ENCODE data around the gene NTN1. TPM values are rescaled to one million over a fixed set of nuclear protein-coding genes. Genes with fewer than 3 reads are reported as not detected.

Gene NTN1
- total and polyA plus RNA-seq, 2 donors from 2014 or later = 1.8 TPM

GRCh38 chr17:9057310-9057709, 36.0 kb downstream of the NTN1 start:
- TF ChIP-seq, protein P1, sequence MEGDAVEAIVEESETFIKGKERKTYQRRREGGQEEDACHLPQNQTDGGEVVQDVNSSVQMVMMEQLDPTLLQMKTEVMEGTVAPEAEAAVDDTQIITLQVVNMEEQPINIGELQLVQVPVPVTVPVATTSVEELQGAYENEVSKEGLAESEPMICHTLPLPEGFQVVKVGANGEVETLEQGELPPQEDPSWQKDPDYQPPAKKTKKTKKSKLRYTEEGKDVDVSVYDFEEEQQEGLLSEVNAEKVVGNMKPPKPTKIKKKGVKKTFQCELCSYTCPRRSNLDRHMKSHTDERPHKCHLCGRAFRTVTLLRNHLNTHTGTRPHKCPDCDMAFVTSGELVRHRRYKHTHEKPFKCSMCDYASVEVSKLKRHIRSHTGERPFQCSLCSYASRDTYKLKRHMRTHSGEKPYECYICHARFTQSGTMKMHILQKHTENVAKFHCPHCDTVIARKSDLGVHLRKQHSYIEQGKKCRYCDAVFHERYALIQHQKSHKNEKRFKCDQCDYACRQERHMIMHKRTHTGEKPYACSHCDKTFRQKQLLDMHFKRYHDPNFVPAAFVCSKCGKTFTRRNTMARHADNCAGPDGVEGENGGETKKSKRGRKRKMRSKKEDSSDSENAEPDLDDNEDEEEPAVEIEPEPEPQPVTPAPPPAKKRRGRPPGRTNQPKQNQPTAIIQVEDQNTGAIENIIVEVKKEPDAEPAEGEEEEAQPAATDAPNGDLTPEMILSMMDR (IDR thresholded peaks at IDR 0.05; ENCODE audit: borderline replicate concordance, extremely low read depth, insufficient read depth) = no peak
- H3K4me3 ChIP-seq (ENCODE audit: low read length in 3 of 3) = no peak overlapping the region
- no peaks in the 10 kb centered on the region for H3K4me1 ChIP-seq (ENCODE audit: control insufficient read depth in 2 of 3, insufficient read depth in 2 of 3, low read depth in 1 of 3, low read length in 3 of 3)
- H3K27ac ChIP-seq (ENCODE audit: low read depth in 2 of 2, low read length in 2 of 2) = no peak overlapping the region
- intact Hi-C loops (cut with DNase I) = no loop called here
- no peaks in the 10 kb centered on the region for H3K9me3 ChIP-seq (ENCODE audit: control insufficient read depth in 2 of 3, insufficient read depth in 1 of 3, low read length in 3 of 3)
- no peaks in the 10 kb centered on the region for H3K36me3 ChIP-seq (ENCODE audit: control insufficient read depth in 2 of 3, insufficient read depth in 3 of 3, low read length in 3 of 3)
- no peaks in the 10 kb centered on the region for H3K27me3 ChIP-seq (ENCODE audit: control insufficient read depth, insufficient read depth, low read length)
- no peak overlapping the region for H3K9ac ChIP-seq (ENCODE audit: low read length in 3 of 3)
- DNase-seq (no peak), FAIRE-seq (no peak)

DNA sequence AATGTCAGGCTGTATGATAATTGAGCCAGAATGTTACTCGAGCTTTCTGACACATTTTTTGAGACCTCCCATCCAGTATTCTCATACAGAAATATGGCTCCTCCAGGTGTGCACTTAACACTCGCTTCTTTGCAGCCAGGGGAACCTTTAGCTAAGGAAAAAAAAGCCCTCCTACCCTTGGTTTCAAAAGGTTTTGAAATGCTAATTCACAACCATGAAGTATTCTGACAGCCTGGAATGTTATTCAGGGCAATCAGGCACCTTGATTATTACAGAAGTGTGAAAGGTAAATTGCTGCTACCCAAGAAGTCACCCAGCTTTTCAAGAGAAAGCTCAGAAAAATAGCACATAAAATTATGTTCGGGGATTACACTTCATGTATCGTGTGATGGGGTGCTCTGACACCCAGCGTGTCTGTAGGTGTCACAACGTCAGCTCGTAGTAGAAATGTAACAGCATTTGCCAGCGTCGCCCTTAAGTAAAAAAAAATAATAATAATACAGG, 41.1 kb downstream of the NTN1 start:
- H3K27ac ChIP-seq (ENCODE audit: low read depth in 2 of 2, low read length in 2 of 2) = no peak overlapping the region
- H3K9me3 ChIP-seq (ENCODE audit: control insufficient read depth in 2 of 3, insufficient read depth in 1 of 3, low read length in 3 of 3) = no peaks in the 10 kb centered on the region
- TF ChIP-seq, protein P1 (IDR thresholded peaks at IDR 0.05; ENCODE audit: borderline replicate concordance, extremely low read depth, insufficient read depth) = no peak
- no peaks in the 10 kb centered on the region for H3K27me3 ChIP-seq (ENCODE audit: control insufficient read depth, insufficient read depth, low read length)
- FAIRE-seq (no peak), DNase-seq (no peak)
- intact Hi-C loops (cut with DNase I) = no loop called here
- no peaks in the 10 kb centered on the region for H3K4me1 ChIP-seq (ENCODE audit: control insufficient read depth in 2 of 3, insufficient read depth in 2 of 3, low read depth in 1 of 3, low read length in 3 of 3)
- no peak overlapping the region for H3K9ac ChIP-seq (ENCODE audit: low read length in 3 of 3)
- no peak overlapping the region for H3K4me3 ChIP-seq (ENCODE audit: low read length in 3 of 3)
- no peaks in the 10 kb centered on the region for H3K36me3 ChIP-seq (ENCODE audit: control insufficient read depth in 2 of 3, insufficient read depth in 3 of 3, low read length in 3 of 3)

- no peak for DNase-seq
- Histone ChIP-seq H3K4me3 (ENCODE audit: low read length in 3 of 3) (no peak overlapping the region), H3K9me3 (ENCODE audit: control insufficient read depth in 2 of 3, insufficient read depth in 1 of 3, low read length in 3 of 3) (no peaks in the 10 kb centered on the region), H3K4me1 (ENCODE audit: control insufficient read depth in 2 of 3, insufficient read depth in 2 of 3, low read depth in 1 of 3, low read length in 3 of 3) (no peaks in the 10 kb centered on the region), H3K36me3 (ENCODE audit: control insufficient read depth in 2 of 3, insufficient read depth in 3 of 3, low read length in 3 of 3) (no peaks in the 10 kb centered on the region), H3K9ac (ENCODE audit: low read length in 3 of 3) (no peak overlapping the region), H3K27me3 (ENCODE audit: control insufficient read depth, insufficient read depth, low read length) (no peaks in the 10 kb centered on the region), H3K27ac (ENCODE audit: low read depth in 2 of 2, low read length in 2 of 2) (no peak overlapping the region)
- TF ChIP-seq, protein P1 (IDR thresholded peaks at IDR 0.05; ENCODE audit: borderline replicate concordance, extremely low read depth, insufficient read depth) = no peak
- no peak for FAIRE-seq
- intact Hi-C loops (cut with DNase I) = no loop called here
These were observed 43.1 kb downstream of the NTN1 start for GRCh38 chr17:9064311-9064834.

GRCh38 chr17:9071016-9071415, 49.7 kb downstream of the NTN1 start:
- DNase-seq = no peak
- H3K4me3 ChIP-seq (ENCODE audit: low read length in 3 of 3) = no peak overlapping the region
- intact Hi-C loops (cut with DNase I) = no loop called here
- TF ChIP-seq, protein P1 (IDR thresholded peaks at IDR 0.05; ENCODE audit: borderline replicate concordance, extremely low read depth, insufficient read depth) = no peak
- H3K27ac ChIP-seq (ENCODE audit: low read depth in 2 of 2, low read length in 2 of 2) = no peak overlapping the region
- H3K9ac ChIP-seq (ENCODE audit: low read length in 3 of 3) = no peak overlapping the region
- no peak for FAIRE-seq
- H3K36me3 ChIP-seq (ENCODE audit: control insufficient read depth in 2 of 3, insufficient read depth in 3 of 3, low read length in 3 of 3) = no peaks in the 10 kb centered on the region
- no peaks in the 10 kb centered on the region for H3K27me3 ChIP-seq (ENCODE audit: control insufficient read depth, insufficient read depth, low read length)
- H3K9me3 ChIP-seq (ENCODE audit: control insufficient read depth in 2 of 3, insufficient read depth in 1 of 3, low read length in 3 of 3) = no peaks in the 10 kb centered on the region
- H3K4me1 ChIP-seq (ENCODE audit: control insufficient read depth in 2 of 3, insufficient read depth in 2 of 3, low read depth in 1 of 3, low read length in 3 of 3) = no peaks in the 10 kb centered on the region
